ENCODE data around the gene KCNS3. TPM values are rescaled to one million over a fixed set of nuclear protein-coding genes. Genes with fewer than 3 reads are reported as not detected.

The KCNS3 gene
- total RNA-seq, 1 experiment from 2014 or later, result 1.7 TPM

GRCh38 chr2:17959833-17960232 is 81.4 kb downstream of the KCNS3 start:
- no TSS peak for BruUV-seq (replicated peaks)
- Histone ChIP-seq H3K4me3 (ENCODE audit: low read depth in 2 of 2, low read length in 2 of 2) (no peak overlapping the region), H3K36me3 (ENCODE audit: control insufficient read depth, insufficient read depth, low read length) (no peaks in the 10 kb centered on the region), H3K4me1 (ENCODE audit: control insufficient read depth, insufficient read depth, low read length) (no peaks in the 10 kb centered on the region), H3K27me3 (ENCODE audit: control insufficient read depth, insufficient read depth, low read length) (no peaks in the 10 kb centered on the region; the same call in 1 of the 2 replicates), H3K27ac (ENCODE audit: low read length) (no peak overlapping the region), H3K9me3 (ENCODE audit: control insufficient read depth, insufficient read depth, low read depth, low read length) (no peaks in the 10 kb centered on the region)
- ChIA-PET CTCF (no interaction called here), POLR2A (no interaction called here)
- in situ Hi-C loops (cut with HindIII; ENCODE audit: low pct_unique_long_range_greater_than_20kb, low sequenced_read_pairs), result no loop called here
- TF ChIP-seq POLR2AphosphoS5 (IDR thresholded peaks at IDR 0.05; ENCODE audit: low read depth, low read length), result no peak
- TF ChIP-seq CTCF (IDR thresholded peaks at IDR 0.05), result no peak
- no peak for TF ChIP-seq REST (IDR thresholded peaks at IDR 0.05; ENCODE audit: insufficient read depth in 1 of 2, low read depth in 2 of 2, low read length in 1 of 2)
- no peak for TF ChIP-seq TCF7L2 (IDR thresholded peaks at IDR 0.05; ENCODE audit: low read depth, low read length)
- no peak for TF ChIP-seq SIN3A (IDR thresholded peaks at IDR 0.05; ENCODE audit: borderline replicate concordance, insufficient read depth, low read depth, low read length)
- ATAC-seq (no peak), DNase-seq (ENCODE audit: low read depth, low spot score) (no peak)
- intact Hi-C loops (cut with micrococcal nuclease; ENCODE audit: unreplicated experiment), result no loop called here

GRCh38 chr2:17960925-17961324 is 82.5 kb downstream of the KCNS3 start:
- no peak for ATAC-seq
- no peaks in the 10 kb centered on the region for H3K36me3 ChIP-seq (ENCODE audit: control insufficient read depth, insufficient read depth, low read length)
- CTCF ChIA-PET, result no interaction called here
- TF ChIP-seq SIN3A (IDR thresholded peaks at IDR 0.05; ENCODE audit: borderline replicate concordance, insufficient read depth, low read depth, low read length), result no peak
- no peaks in the 10 kb centered on the region for H3K4me1 ChIP-seq (ENCODE audit: control insufficient read depth, insufficient read depth, low read length)
- no peak for DNase-seq (ENCODE audit: low read depth, low spot score)
- POLR2A ChIA-PET, result no interaction called here
- no TSS peak for BruUV-seq (replicated peaks)
- no peak overlapping the region for H3K4me3 ChIP-seq (ENCODE audit: low read depth in 2 of 2, low read length in 2 of 2)
- intact Hi-C loops (cut with micrococcal nuclease; ENCODE audit: unreplicated experiment), result no loop called here
- no peaks in the 10 kb centered on the region for H3K9me3 ChIP-seq (ENCODE audit: control insufficient read depth, insufficient read depth, low read depth, low read length)
- H3K27ac ChIP-seq (ENCODE audit: low read length), result no peak overlapping the region
- H3K27me3 ChIP-seq (ENCODE audit: control insufficient read depth, insufficient read depth, low read length), result no peaks in the 10 kb centered on the region; the same call in 1 of the 2 replicates
- in situ Hi-C loops (cut with HindIII; ENCODE audit: low pct_unique_long_range_greater_than_20kb, low sequenced_read_pairs), result no loop called here

- DNase-seq (ENCODE audit: low read depth, low spot score), result no peak
- POLR2A ChIA-PET, result no interaction called here
- no TSS peak for BruUV-seq (replicated peaks)
- no peaks in the 10 kb centered on the region; the same call in 1 of the 2 replicates for H3K27me3 ChIP-seq (ENCODE audit: control insufficient read depth, insufficient read depth, low read length)
- intact Hi-C loops (cut with micrococcal nuclease; ENCODE audit: unreplicated experiment), result no loop called here
- no peaks in the 10 kb centered on the region for H3K9me3 ChIP-seq (ENCODE audit: control insufficient read depth, insufficient read depth, low read depth, low read length)
- no peaks in the 10 kb centered on the region for H3K4me1 ChIP-seq (ENCODE audit: control insufficient read depth, insufficient read depth, low read length)
- in situ Hi-C loops (cut with HindIII; ENCODE audit: low pct_unique_long_range_greater_than_20kb, low sequenced_read_pairs), result no loop called here
- no peak overlapping the region for H3K4me3 ChIP-seq (ENCODE audit: low read depth in 2 of 2, low read length in 2 of 2)
- ATAC-seq, result no peak
- H3K36me3 ChIP-seq (ENCODE audit: control insufficient read depth, insufficient read depth, low read length), result no peaks in the 10 kb centered on the region
- H3K27ac ChIP-seq (ENCODE audit: low read length), result no peak overlapping the region
- TF ChIP-seq TCF7L2 (IDR thresholded peaks at IDR 0.05; ENCODE audit: low read depth, low read length) (no peak), CTCF (IDR thresholded peaks at IDR 0.05) (no peak)
- CTCF ChIA-PET, result no interaction called here
Observed at GRCh38 chr2:17961789-17962188, 83.3 kb downstream of the KCNS3 start.

Data from Panc1 (cell line).